Heart left ventricle (tissue), 16 donors: ENCODE results near the gene PCMT1. TPM values are rescaled to one million over a fixed set of nuclear protein-coding genes. Genes with fewer than 3 reads are reported as not detected.

Experiments used
- ATAC-seq, 4 donors: fragments of 200-7000 bp; cut with Tn5 transposase; one replicate each; pipeline ENCODE4 v1.9.1; 2020 to 2022; ENCODE audit warnings: moderate library complexity in 4 of 4, mild to moderate bottlenecking in 3 of 4, moderate number of reproducible peaks in 1 of 4
- DNase-seq, 5 donors: peaks; one replicate each; pipeline ENCODE4 v3.0.0-alpha.2; 2020
- H3K27ac ChIP-seq, 12 donors: fragments of 200-600 bp; sonication (generic) in 4 of 12; one replicate each; pipeline versions ENCODE4 v1.5.0 to v1.8.0; 2016 to 2022; ENCODE audit warnings: mild to moderate bottlenecking in 2 of 12
- H3K27me3 ChIP-seq, 9 donors: fragments of 200-600 bp; sonication (generic) in 2 of 9; one replicate each; pipeline versions ENCODE4 v1.5.1 to v1.8.0; 2016 to 2022; ENCODE audit warnings: mild to moderate bottlenecking in 3 of 9
- H3K36me3 ChIP-seq, 9 donors: fragments of 200-600 bp; sonication (generic) in 2 of 9; one replicate each; pipeline versions ENCODE4 v1.5.0 to v1.8.0; 2018 to 2022; ENCODE audit warnings: mild to moderate bottlenecking in 2 of 9
- H3K4me1 ChIP-seq, 12 donors: fragments of 200-600 bp; sonication (generic) in 4 of 12; one replicate each; pipeline versions ENCODE4 v1.5.0 to v1.8.0; 2016 to 2022; ENCODE audit warnings: mild to moderate bottlenecking in 3 of 12
- H3K4me3 ChIP-seq, 12 donors: fragments of 200-600 bp; sonication (generic) in 4 of 12; one replicate each; pipeline versions ENCODE4 v1.5.0 to v1.8.0; 2017 to 2022; ENCODE audit warnings: mild to moderate bottlenecking in 9 of 12, moderate library complexity in 4 of 12
- H3K9me3 ChIP-seq, 12 donors: fragments of 200-600 bp; sonication (generic) in 4 of 12; one replicate each; pipeline versions ENCODE4 v1.5.0 to v1.8.0; 2016 to 2022; ENCODE audit warnings: mild to moderate bottlenecking in 1 of 12
- POLR2A ChIP-seq, 2 donors: fragments of 450-650 bp; IDR thresholded peaks; one replicate each; pipeline ENCODE4 v1.6.1; 2017; ENCODE audit warnings: antibody characterized with exemption in 2 of 2, mild to moderate bottlenecking in 2 of 2, moderate library complexity in 2 of 2
- WGBS, 4 donors: extraction: QIAGEN DNeasy Blood & Tissue Kit in 2 of 4; methylation state at CpG; one replicate each; pipeline versions ENCODE4 v1.1.5 to v1.1.7; 2013 to 2018; 5-methylcytosine and 5-hydroxymethylcytosine counted together
- intact Hi-C, 10 donors: fragments of 100-400 bp; cut with DNase I; formaldehyde crosslinking; loops; one replicate each; pipeline versions ENCODE4 v1.11.1 to v1.14.2; 2022
- polyA plus RNA-seq, 2 donors: library from polyadenylated mRNA; stranded (reverse); fragments of 200-250 nt; gene quantifications; one replicate each; pipeline ENCODE4 v1.2.3, GENCODE V29; 2013
- total RNA-seq, 9 donors: library from RNA; depleted of rRNA in 2 of 9; stranded (reverse); fragments of >200 nt in 2 of 9; fragmentation: NEBNext Ultra II Directional in 3 of 9; extraction: Animal tissue kit (Norgen Biotek cat#: 25700) in 3 of 9; gene quantifications; one replicate each; pipeline versions ENCODE4 v1.1.0 to v1.2.4, GENCODE V29; 2016 to 2023
- TF ChIP-seq, protein P1 (sequence below), 12 donors: fragments of 200-600 bp; sonication (generic) in 4 of 12; IDR thresholded peaks; one replicate each; pipeline versions ENCODE4 v1.5.0 to v1.8.0; 2018 to 2022; ENCODE audit warnings: antibody characterized with exemption in 12 of 12, mild to moderate bottlenecking in 5 of 12
- donor health status: ischemic (EF 13 %, LVEDD 7.1; RV severe dilation, severe dysfunction).
- donor health status: healthy with polysubstance abuse.
- donor health status: DM: no; HTN: yes; CAD: no.
- donor health status: DM: no; HTN: no; CAD: no.
- donor health status: ischemic (EF 25% LVEDD 6.9; RV normal size, moderate dysfunction).
- donor health status: ischemic (EF 25% LVEDD 5.7; RV mildly dilated, moderate dysfunction).
- donor health status: healthy.
- donor health status: DM: yes; HTN: yes; CAD: no.
- donor health status: ischemic (EF 35%, LVEDD 5.7; RV mildly dilated, moderate dysfunction).
- donor health status: nonischemic (EF 11% LVEDD 7.7; RV severe dilation, severe dysfunction).
- donor health status: DM: yes; HTN: yes; CAD: no.
- donor health status: PGD.
- donor health status: ischemic (EF 29% LVEDD 5.4; RV normal size, mild dysfunction).
- donor health status: nonischemic (EF 23%, LVEDD 6.1; RV moderate dilation, normal function).

The PCMT1 gene
- total and polyA plus RNA-seq, 11 donors = 72.2 to 243 (median 164) TPM

DNA sequence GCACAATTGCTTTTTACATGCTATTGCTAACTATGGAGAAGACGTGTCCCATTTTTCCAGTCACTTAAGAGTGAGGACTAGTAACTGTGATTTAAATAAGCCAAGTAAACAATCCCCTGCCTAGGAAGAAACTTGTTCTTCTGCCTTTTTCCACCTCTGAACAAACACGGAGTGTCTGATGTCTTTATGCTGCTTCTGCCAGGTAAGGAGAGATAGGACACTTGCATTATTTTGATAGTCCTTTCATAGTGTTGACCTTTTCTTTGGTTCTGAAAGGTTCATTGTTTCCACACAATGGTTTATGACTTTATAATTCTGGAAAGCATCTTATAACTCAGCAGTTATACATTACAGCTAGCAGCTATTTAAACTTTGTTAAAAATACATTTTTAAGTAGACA is 106.2 kb downstream of the PCMT1 start:
- Histone ChIP-seq H3K9me3 (no peaks in the 10 kb centered on the region), H3K27me3 (no peaks in the 10 kb centered on the region), H3K4me3 (no peak overlapping the region), H3K27ac (no peak overlapping the region), H3K4me1 (peaks cover 0 to 17% (median 2%) of the 10 kb centered on the region in 12 donors), H3K36me3 (peaks cover 0 to 11% (median 0%) of the 10 kb centered on the region in 9 donors)
- 85 to 97% (median 91%) methylated on average over 2 of the region's 2 CpGs for WGBS, 4 donors
- ATAC-seq (no peak), DNase-seq (no peak)
- intact Hi-C loops = no loop called here
- TF ChIP-seq POLR2A (IDR thresholded peaks at IDR 0.05) = no peak
- TF ChIP-seq, protein P1, sequence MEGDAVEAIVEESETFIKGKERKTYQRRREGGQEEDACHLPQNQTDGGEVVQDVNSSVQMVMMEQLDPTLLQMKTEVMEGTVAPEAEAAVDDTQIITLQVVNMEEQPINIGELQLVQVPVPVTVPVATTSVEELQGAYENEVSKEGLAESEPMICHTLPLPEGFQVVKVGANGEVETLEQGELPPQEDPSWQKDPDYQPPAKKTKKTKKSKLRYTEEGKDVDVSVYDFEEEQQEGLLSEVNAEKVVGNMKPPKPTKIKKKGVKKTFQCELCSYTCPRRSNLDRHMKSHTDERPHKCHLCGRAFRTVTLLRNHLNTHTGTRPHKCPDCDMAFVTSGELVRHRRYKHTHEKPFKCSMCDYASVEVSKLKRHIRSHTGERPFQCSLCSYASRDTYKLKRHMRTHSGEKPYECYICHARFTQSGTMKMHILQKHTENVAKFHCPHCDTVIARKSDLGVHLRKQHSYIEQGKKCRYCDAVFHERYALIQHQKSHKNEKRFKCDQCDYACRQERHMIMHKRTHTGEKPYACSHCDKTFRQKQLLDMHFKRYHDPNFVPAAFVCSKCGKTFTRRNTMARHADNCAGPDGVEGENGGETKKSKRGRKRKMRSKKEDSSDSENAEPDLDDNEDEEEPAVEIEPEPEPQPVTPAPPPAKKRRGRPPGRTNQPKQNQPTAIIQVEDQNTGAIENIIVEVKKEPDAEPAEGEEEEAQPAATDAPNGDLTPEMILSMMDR (IDR thresholded peaks at IDR 0.05) = no peak

DNA sequence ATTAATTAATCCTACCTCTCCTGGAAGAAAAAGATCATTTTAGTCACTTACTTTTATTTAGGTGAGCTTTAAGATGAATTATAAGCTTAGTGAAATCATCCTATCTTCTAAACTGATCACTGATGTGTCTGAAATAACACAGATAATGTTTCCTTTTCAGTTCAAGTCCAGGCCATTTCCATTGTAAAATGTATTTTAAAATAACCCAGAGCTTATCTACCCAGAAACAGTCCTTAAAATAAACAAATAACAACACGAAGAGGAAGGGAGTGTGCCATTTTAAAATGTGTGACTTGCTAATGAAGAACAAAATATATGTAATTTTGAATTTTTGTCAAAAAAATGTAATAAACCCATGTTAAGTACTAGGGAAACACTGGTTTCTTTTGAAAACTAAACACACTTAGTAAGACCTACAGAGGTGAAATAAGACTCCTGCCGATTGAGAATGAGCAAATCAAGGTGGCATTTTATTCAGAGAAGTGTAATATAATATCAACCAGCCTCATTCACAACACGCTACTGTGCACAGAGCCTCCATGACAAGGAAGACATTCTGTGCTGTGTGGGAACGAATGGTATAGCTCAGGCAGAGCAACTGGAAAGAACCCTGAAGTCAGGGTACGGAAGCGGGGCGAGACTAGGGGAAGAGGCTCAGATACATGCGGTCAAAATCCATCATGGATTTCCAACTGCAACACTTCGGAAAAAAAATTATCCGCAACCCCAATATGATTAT is 106.9 kb downstream of the PCMT1 start:
- no peak overlapping the region for H3K27ac ChIP-seq
- WGBS, 4 donors = 77 to 86% (median 84%) methylated on average over 10 of the region's 10 CpGs

DNA sequence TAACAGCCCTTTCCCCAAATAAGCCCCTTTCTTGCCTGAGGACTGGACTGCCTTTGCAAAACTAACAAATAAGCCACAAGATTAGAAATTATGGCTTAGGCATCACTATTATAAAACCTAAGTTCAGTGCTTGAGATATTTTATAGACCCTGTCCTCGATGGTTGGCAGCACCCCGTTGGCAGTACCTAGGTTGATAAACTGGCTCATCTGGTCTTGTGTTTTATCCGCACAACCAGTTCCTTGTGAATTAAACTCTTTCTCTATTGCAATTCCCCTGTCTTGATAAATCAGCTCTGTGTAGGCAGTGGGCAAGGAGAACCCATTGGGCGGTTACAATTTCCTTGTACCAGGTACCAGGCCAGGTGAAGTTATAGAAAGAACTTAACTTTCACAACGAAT is 108.0 kb downstream of the PCMT1 start:
- H3K36me3 ChIP-seq = peaks cover 0 to under 1% (median 0%) of the 10 kb centered on the region in 9 donors
- DNase-seq (no peak), ATAC-seq (no peak)
- H3K27me3 ChIP-seq = no peaks in the 10 kb centered on the region
- H3K27ac ChIP-seq = no peak overlapping the region
- no peaks in the 10 kb centered on the region for H3K9me3 ChIP-seq
- intact Hi-C loops = no loop called here
- 87 to 94% (median 93%) methylated on average over 5 of the region's 5 CpGs for WGBS, 4 donors
- no peak overlapping the region for H3K4me3 ChIP-seq
- TF ChIP-seq, protein P1 (IDR thresholded peaks at IDR 0.05) = no peak
- TF ChIP-seq POLR2A (IDR thresholded peaks at IDR 0.05) = no peak
- H3K4me1 ChIP-seq = peaks cover 0 to 32% (median 5%) of the 10 kb centered on the region in 12 donors

More for the DNA sequence above, 106.9 kb downstream of the PCMT1 start:
- H3K4me1 ChIP-seq = peaks cover 0 to 21% (median 5%) of the 10 kb centered on the region in 12 donors
- H3K27me3 ChIP-seq = no peaks in the 10 kb centered on the region
- TF ChIP-seq, protein P1 (IDR thresholded peaks at IDR 0.05) = no peak
- TF ChIP-seq POLR2A (IDR thresholded peaks at IDR 0.05) = no peak
- H3K4me3 ChIP-seq = no peak overlapping the region
- DNase-seq = no peak
- H3K36me3 ChIP-seq = peaks cover 0 to 5% (median 0%) of the 10 kb centered on the region in 9 donors
- intact Hi-C loops = no loop called here
- no peaks in the 10 kb centered on the region for H3K9me3 ChIP-seq
- ATAC-seq = no peak

DNA sequence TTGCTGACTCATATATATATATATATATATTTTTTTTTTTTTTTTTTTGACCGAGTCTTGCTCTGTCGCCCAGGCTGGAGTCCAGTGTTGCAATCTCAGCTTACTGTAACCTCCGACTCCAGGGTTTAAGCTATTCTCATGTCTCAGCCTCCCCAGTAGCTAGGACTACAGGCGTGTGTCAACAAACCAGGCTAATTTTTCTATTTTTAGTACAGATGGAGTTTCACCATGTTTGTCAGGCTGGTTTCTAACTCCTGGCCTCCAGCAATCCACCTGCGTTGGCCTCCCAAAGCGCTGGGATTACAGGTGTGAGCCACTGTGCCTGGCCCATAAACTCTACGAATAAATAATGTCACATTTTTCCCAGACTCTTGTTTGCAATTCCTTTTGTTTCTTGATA is 109.8 kb downstream of the PCMT1 start:
- no peak for DNase-seq
- Histone ChIP-seq H3K4me1 (peaks cover 0 to 38% (median 10%) of the 10 kb centered on the region in 12 donors), H3K4me3 (no peak overlapping the region), H3K9me3 (no peaks in the 10 kb centered on the region), H3K27ac (no peak overlapping the region), H3K36me3 (no peaks in the 10 kb centered on the region), H3K27me3 (no peaks in the 10 kb centered on the region)
- intact Hi-C loops = no loop called here
- TF ChIP-seq POLR2A (IDR thresholded peaks at IDR 0.05) = no peak
- TF ChIP-seq, protein P1 (IDR thresholded peaks at IDR 0.05) = no peak
- 75 to 89% (median 82%) methylated on average over 7 of the region's 7 CpGs for WGBS, 4 donors
- ATAC-seq = no peak
